Lung (tissue), 12 donors: ENCODE measurements around the gene MSMO1. TPM values are rescaled to one million over a fixed set of nuclear protein-coding genes. Genes with fewer than 3 reads are reported as not detected.

ENCODE experiments used
- ATAC-seq: fragments of 200-7000 bp; cut with Tn5 transposase; one replicate; pipeline ENCODE4 v1.9.1; 2020; ENCODE audit warnings: moderate number of reproducible peaks; ENCODE audit not compliant: insufficient read depth, low FRiP score
- DNase-seq, 3 donors: peaks; one replicate each; pipeline ENCODE4 v3.0.0-alpha.2; 2013 to 2017
- H3K27ac ChIP-seq, 2 donors: one replicate each; pipeline ENCODE4 v1.5.1; 2013; ENCODE audit warnings: mild to moderate bottlenecking in 2 of 2, moderate library complexity in 2 of 2, control low read depth in 1 of 2, inconsistent platforms in 1 of 2, low read depth in 1 of 2, low read length in 1 of 2
- H3K27me3 ChIP-seq, 3 donors: one replicate each; pipeline ENCODE4 v1.5.1; 2013; ENCODE audit warnings: low read length in 2 of 3; ENCODE audit not compliant: control insufficient read depth in 3 of 3, insufficient read depth in 3 of 3
- H3K36me3 ChIP-seq, 4 donors: one replicate each; pipeline ENCODE4 v1.5.1; 2013; ENCODE audit warnings: low read length in 4 of 4, mild to moderate bottlenecking in 1 of 4, moderate library complexity in 1 of 4; ENCODE audit not compliant: control insufficient read depth in 4 of 4, insufficient read depth in 4 of 4
- H3K4me1 ChIP-seq, 5 donors: one replicate each; pipeline ENCODE4 v1.5.1; 2013; ENCODE audit warnings: low read length in 5 of 5, mild to moderate bottlenecking in 2 of 5, moderate library complexity in 1 of 5; ENCODE audit not compliant: control insufficient read depth in 5 of 5, insufficient read depth in 5 of 5
- H3K4me3 ChIP-seq: one replicate; pipeline ENCODE4 v1.5.1; 2013; ENCODE audit warnings: mild to moderate bottlenecking, control low read depth, moderate library complexity
- H3K9ac ChIP-seq, 2 donors: one replicate each; pipeline ENCODE4 v1.5.1; 2013; ENCODE audit warnings: low read length in 2 of 2, control low read depth in 1 of 2; ENCODE audit not compliant: insufficient read depth in 1 of 2
- H3K9me3 ChIP-seq, 4 donors: one replicate each; pipeline ENCODE4 v1.5.1; 2013; ENCODE audit warnings: low read length in 3 of 4, mild to moderate bottlenecking in 1 of 4, moderate library complexity in 1 of 4; ENCODE audit not compliant: control insufficient read depth in 4 of 4, insufficient read depth in 3 of 4
- WGBS, 2 donors: extraction: QIAGEN DNeasy Blood & Tissue Kit; methylation state at CpG; one replicate each; pipeline ENCODE4 v1.1.7; 2013; 5-methylcytosine and 5-hydroxymethylcytosine counted together
- polyA plus RNA-seq, 2 donors: library from polyadenylated mRNA; stranded (reverse); fragments of 200-250 nt; gene quantifications; one replicate each; pipeline ENCODE4 v1.2.1, GENCODE V29; 2013
- total RNA-seq, 2 donors: library from RNA; depleted of rRNA in 1 of 2; stranded (reverse); fragments of >200 nt in 1 of 2; gene quantifications; one replicate each; pipeline ENCODE4 v1.2.1, GENCODE V29; 2014 to 2021
- TF ChIP-seq, protein P1 (sequence below): IDR thresholded peaks from 2 replicates; pipeline ENCODE4 v1.5.1; 2012; ENCODE audit warnings: mild to moderate bottlenecking; ENCODE audit errors: control extremely low read depth, extremely low read depth
- donor health status: control.
- donor health status: control.
- donor health status: Bipolar disorder and iron deficiency.
- donor health status: healthy.
- donor health status: DM: yes; HTN: yes; CAD: no.

MSMO1 gene
- total and polyA plus RNA-seq, 4 donors: 135 to 257 (median 175) TPM

DNA sequence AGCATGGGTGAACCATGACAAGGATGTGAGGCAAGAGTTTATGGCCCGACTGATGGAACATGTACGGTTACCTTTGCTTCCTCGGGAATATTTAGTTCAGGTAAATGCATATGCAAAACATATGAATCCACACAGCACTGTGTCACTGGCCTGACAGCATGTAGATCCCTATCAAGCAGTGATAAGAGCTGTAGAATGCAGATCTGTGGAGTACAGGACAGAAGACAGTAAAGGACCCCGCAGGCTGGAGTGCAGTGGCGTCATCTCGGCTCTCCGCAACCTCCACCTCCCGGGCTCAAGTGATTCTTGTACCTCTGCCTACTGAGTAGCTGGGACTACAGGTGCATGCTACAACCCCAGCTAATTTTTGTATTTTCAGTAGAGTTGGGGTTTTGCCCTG is 29.8 kb upstream of the MSMO1 start:
- no peak for ATAC-seq

DNA sequence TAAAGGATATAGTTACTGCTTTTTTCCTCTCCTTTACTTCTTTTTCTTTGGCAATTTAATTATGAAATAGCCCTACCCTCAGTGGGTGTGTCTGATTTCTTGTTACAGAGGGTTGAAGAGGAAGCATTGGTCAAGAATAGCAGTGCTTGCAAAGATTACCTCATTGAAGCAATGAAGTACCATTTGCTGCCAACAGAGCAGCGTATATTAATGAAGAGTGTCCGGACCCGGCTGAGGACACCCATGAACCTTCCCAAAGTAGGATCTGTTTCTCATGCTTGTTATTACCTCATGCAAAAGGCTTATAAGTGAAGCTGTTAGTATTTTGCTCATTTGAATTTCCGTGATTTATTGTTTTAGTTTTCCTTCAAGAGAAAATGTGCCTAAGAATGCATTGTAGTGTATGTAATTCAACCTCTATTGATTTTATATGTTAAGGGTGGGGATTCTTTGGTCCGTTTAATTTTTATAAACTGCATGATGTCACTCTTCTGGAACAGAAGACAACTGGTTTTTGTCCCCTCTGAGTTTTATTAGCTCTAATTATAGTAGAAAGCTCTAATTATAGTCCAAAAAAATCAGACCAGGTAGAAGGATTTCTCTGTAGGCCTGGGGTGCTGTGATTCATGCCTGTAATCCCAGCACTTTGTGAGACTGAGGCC is 27.9 kb upstream of the MSMO1 start:
- no peak for DNase-seq
- Histone ChIP-seq H3K9ac (no peak overlapping the region), H3K4me3 (no peak overlapping the region), H3K36me3 (peaks cover 6 to 15% (median 11%) of the 10 kb centered on the region in 4 donors), H3K27me3 (no peaks in the 10 kb centered on the region), H3K27ac (no peak overlapping the region), H3K4me1 (peaks cover 0 to 16% (median 0%) of the 10 kb centered on the region in 5 donors), H3K9me3 (no peaks in the 10 kb centered on the region)
- WGBS, 2 donors: 54 to 67% methylated on average over 5 of the region's 5 CpGs
- no peak for ATAC-seq
- TF ChIP-seq, protein P1, sequence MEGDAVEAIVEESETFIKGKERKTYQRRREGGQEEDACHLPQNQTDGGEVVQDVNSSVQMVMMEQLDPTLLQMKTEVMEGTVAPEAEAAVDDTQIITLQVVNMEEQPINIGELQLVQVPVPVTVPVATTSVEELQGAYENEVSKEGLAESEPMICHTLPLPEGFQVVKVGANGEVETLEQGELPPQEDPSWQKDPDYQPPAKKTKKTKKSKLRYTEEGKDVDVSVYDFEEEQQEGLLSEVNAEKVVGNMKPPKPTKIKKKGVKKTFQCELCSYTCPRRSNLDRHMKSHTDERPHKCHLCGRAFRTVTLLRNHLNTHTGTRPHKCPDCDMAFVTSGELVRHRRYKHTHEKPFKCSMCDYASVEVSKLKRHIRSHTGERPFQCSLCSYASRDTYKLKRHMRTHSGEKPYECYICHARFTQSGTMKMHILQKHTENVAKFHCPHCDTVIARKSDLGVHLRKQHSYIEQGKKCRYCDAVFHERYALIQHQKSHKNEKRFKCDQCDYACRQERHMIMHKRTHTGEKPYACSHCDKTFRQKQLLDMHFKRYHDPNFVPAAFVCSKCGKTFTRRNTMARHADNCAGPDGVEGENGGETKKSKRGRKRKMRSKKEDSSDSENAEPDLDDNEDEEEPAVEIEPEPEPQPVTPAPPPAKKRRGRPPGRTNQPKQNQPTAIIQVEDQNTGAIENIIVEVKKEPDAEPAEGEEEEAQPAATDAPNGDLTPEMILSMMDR: no peak

More for the DNA sequence above, 29.8 kb upstream of the MSMO1 start:
- Histone ChIP-seq H3K9me3 (no peaks in the 10 kb centered on the region), H3K27ac (no peak overlapping the region), H3K4me1 (peaks cover 0 to 23% (median 0%) of the 10 kb centered on the region in 5 donors), H3K4me3 (no peak overlapping the region), H3K27me3 (no peaks in the 10 kb centered on the region), H3K9ac (no peak overlapping the region), H3K36me3 (peaks cover 6 to 17% (median 11%) of the 10 kb centered on the region in 4 donors)
- TF ChIP-seq, protein P1: no peak
- 98 to 99% methylated on average over 8 of the region's 8 CpGs for WGBS, 2 donors
- DNase-seq: no peak

DNA sequence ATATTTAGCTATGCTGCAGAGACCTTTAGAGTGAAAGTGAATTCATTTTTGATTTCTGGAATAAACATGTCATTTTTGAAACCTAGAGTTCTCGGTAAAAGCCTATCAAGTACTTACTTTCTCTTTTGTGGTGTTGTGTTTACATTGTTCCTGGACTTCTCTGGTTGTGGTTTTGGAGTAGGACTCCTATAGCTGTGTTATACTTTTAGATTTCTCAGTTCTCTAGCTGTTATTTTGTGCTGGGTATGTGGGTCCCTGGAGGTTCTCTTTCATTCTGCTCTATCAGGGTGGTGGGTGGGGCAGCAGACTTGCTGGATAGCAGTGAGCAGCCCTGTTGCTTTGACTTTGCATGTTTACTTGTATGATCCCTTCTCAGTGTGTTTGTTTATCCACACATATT is 25.6 kb upstream of the MSMO1 start:
- H3K27me3 ChIP-seq: no peaks in the 10 kb centered on the region
- DNase-seq (peak in 2 of 3 donors; percentile 45 to 47), ATAC-seq (peak; percentile 11)
- no peaks in the 10 kb centered on the region for H3K9me3 ChIP-seq
- no peak overlapping the region for H3K4me3 ChIP-seq
- H3K27ac ChIP-seq: no peak overlapping the region
- H3K36me3 ChIP-seq: peaks cover 4 to 8% (median 6%) of the 10 kb centered on the region in 4 donors
- 3 to 5% methylated on average over 1 of the region's 1 CpG for WGBS, 2 donors
- peaks cover 0 to 11% (median 0%) of the 10 kb centered on the region in 5 donors for H3K4me1 ChIP-seq
- TF ChIP-seq, protein P1: no peak
- peak overlapping the region in 1 of 2 donors; percentile 53 for H3K9ac ChIP-seq
